HL-60 (cell line): Measurements from ENCODE around the gene KCNJ12.

Source experiments
- DNase-seq, 2 experiments: peaks; one replicate each; pipeline ENCODE4 v3.0.0-alpha.2; 2010 to 2020; ENCODE audit warnings: low read depth in 1 of 2, low spot score in 1 of 2
- H3K27ac ChIP-seq: fragments of 250-450 bp; sonication (Bioruptor Pico); replicated peaks from 2 replicates; pipeline ENCODE4 v1.5.1; 2020; ENCODE audit warnings: mild to moderate bottlenecking, moderate library complexity
- H3K27me3 ChIP-seq: fragments of 250-450 bp; sonication (Bioruptor Pico); 2 replicates; pipeline ENCODE4 v1.5.1; 2021; ENCODE audit warnings: mild to moderate bottlenecking, moderate library complexity; ENCODE audit not compliant: insufficient read depth, poor library complexity, severe bottlenecking
- H3K4me3 ChIP-seq: replicated peaks from 2 replicates; pipeline ENCODE4 v1.5.1; 2011; ENCODE audit warnings: mild to moderate bottlenecking, control low read depth, low read length; ENCODE audit not compliant: insufficient read depth
- CTCF ChIP-seq: IDR thresholded peaks from one replicate; pipeline ENCODE4 v1.5.1; 2011; ENCODE audit warnings: low read length, control low read depth, inconsistent platforms; ENCODE audit not compliant: insufficient read depth
- GABPA ChIP-seq: IDR thresholded peaks from 2 replicates; pipeline ENCODE4 v1.6.1; 2012; ENCODE audit warnings: low read depth
- POLR2AphosphoS5 ChIP-seq: IDR thresholded peaks from 2 replicates; pipeline ENCODE4 v1.6.1; 2012; ENCODE audit warnings: low read depth
- SPI1 ChIP-seq: IDR thresholded peaks from 2 replicates; pipeline ENCODE4 v1.6.1; 2012; ENCODE audit warnings: low read depth, mild to moderate bottlenecking, borderline replicate concordance
- TF ChIP-seq, protein P1 (sequence below): IDR thresholded peaks from 2 replicates; pipeline ENCODE4 v1.6.1; 2012; ENCODE audit warnings: low read depth; ENCODE audit not compliant: insufficient replicate concordance

The KCNJ12 gene

DNA sequence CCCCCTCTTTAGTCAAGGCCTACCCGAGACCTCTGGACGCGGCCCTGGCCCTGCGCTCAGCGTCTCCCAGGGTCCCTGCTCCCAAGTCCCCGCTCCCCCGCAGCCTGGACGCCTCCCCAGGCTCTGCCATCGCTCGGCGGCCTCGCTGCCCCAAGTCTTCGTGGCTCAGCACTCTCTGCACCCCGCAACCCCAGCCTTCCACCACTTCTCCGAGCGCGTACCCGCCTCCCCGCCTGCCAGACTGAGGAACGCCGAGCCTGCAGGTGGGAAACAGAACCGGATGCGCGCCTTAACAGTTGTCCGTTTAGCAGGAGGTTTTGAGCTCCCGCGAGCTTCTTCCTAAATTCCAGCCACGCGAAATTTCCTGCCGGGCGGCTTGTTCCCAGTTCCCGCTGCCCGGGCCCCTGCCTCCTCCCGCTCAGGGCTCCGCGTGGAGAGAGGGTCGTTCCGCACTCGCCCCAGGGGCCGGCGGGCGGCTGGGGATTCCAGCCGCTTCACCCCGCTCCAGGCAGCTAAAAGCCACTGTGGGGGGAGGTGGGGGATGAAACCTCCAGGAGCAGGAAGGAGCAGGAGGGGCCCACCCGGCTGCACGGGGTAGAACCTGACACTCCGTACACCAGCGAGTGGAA, 87.7 kb downstream of the KCNJ12 start:
- H3K27ac ChIP-seq, result no peak overlapping the region
- TF ChIP-seq SPI1, result no peak
- TF ChIP-seq GABPA, result no peak
- no peak for TF ChIP-seq CTCF
- TF ChIP-seq, protein P1, sequence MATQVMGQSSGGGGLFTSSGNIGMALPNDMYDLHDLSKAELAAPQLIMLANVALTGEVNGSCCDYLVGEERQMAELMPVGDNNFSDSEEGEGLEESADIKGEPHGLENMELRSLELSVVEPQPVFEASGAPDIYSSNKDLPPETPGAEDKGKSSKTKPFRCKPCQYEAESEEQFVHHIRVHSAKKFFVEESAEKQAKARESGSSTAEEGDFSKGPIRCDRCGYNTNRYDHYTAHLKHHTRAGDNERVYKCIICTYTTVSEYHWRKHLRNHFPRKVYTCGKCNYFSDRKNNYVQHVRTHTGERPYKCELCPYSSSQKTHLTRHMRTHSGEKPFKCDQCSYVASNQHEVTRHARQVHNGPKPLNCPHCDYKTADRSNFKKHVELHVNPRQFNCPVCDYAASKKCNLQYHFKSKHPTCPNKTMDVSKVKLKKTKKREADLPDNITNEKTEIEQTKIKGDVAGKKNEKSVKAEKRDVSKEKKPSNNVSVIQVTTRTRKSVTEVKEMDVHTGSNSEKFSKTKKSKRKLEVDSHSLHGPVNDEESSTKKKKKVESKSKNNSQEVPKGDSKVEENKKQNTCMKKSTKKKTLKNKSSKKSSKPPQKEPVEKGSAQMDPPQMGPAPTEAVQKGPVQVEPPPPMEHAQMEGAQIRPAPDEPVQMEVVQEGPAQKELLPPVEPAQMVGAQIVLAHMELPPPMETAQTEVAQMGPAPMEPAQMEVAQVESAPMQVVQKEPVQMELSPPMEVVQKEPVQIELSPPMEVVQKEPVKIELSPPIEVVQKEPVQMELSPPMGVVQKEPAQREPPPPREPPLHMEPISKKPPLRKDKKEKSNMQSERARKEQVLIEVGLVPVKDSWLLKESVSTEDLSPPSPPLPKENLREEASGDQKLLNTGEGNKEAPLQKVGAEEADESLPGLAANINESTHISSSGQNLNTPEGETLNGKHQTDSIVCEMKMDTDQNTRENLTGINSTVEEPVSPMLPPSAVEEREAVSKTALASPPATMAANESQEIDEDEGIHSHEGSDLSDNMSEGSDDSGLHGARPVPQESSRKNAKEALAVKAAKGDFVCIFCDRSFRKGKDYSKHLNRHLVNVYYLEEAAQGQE, result no peak
- TF ChIP-seq POLR2AphosphoS5, result no peak
- no peak for DNase-seq
- no peak overlapping the region for H3K4me3 ChIP-seq
- peaks cover 16% of the 10 kb centered on the region for H3K27me3 ChIP-seq

DNA sequence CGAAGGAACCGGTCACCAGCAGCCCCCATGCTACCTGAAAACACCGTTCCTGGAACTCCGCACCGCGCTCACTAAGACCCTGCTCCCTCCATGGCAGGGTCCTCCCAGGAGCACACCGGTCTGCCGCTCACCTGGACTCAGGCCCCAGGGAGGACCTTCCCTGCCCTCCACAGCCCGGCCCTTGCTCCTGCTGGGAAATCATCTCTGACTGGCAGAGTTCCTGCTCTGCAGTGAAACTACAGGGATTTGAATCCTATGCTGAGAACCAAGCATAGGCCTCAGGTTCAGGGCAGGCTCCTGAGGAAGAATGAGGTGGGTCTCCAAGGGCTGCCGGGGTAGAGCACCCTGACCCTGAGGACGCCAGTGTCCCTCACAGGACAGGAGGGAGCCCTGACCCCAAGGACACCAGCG, 88.5 kb downstream of the KCNJ12 start:
- Histone ChIP-seq H3K27ac (no peak overlapping the region), H3K27me3 (peaks cover 14% of the 10 kb centered on the region), H3K4me3 (no peak overlapping the region)
- no peak for DNase-seq
- TF ChIP-seq SPI1, result no peak
- TF ChIP-seq POLR2AphosphoS5, result no peak
- TF ChIP-seq, protein P1, result no peak
- TF ChIP-seq GABPA, result no peak
- no peak for TF ChIP-seq CTCF

- no peak for DNase-seq
- no peak overlapping the region for H3K4me3 ChIP-seq
- H3K27me3 ChIP-seq, result peaks cover 14% of the 10 kb centered on the region
- no peak overlapping the region for H3K27ac ChIP-seq
- TF ChIP-seq CTCF (no peak), SPI1 (no peak), GABPA (no peak), POLR2AphosphoS5 (no peak)
- TF ChIP-seq, protein P1, result no peak
Observed at GRCh38 chr17:21466550-21466949, 90.4 kb downstream of the KCNJ12 start.
